WTC11 (cell line): ENCODE data around the gene ELOVL6. TPM values are rescaled to one million over a fixed set of nuclear protein-coding genes. Genes with fewer than 3 reads are reported as not detected.

Experiments
- ATAC-seq: fragments of 200-7000 bp; cut with Tn5 transposase; 2 replicates; pipeline ENCODE4 v1.10.0; 2021; ENCODE audit warnings: mild to moderate bottlenecking, moderate library complexity
- CTCF ChIA-PET: fragments of 300-600 bp; sonication (Branson Sonifier 250); formaldehyde crosslinking; loops from one replicate; lab custom pipeline; 2021; ENCODE audit warnings: antibody characterized with exemption; lab: Charles Lee
- POLR2A ChIA-PET: fragments of 350-600 bp; sonication (Branson Sonifier 250); formaldehyde crosslinking; loops from one replicate; lab custom pipeline; 2021; ENCODE audit warnings: antibody characterized with exemption; lab: Charles Lee
- DNase-seq: peaks from one replicate; pipeline ENCODE4 v3.0.0; 2021; ENCODE audit warnings: low spot score
- H3K27ac Mint-ChIP-seq: 2 replicates; pipeline ENCODE4 v1.8.0; 2021; ENCODE audit warnings: mixed read lengths
- H3K27me3 Mint-ChIP-seq: 2 replicates; pipeline ENCODE4 v1.8.0; 2021; ENCODE audit warnings: low read depth, mild to moderate bottlenecking, moderate library complexity, mixed read lengths
- H3K36me3 Mint-ChIP-seq: 2 replicates; pipeline ENCODE4 v1.8.0; 2021; ENCODE audit warnings: mixed read lengths
- H3K4me1 Mint-ChIP-seq: 2 replicates; pipeline ENCODE4 v1.8.0; 2022; ENCODE audit warnings: mixed read lengths
- H3K4me3 Mint-ChIP-seq: 2 replicates; pipeline ENCODE4 v1.8.0; 2021; ENCODE audit warnings: mild to moderate bottlenecking, moderate library complexity, mixed read lengths
- H3K9me3 Mint-ChIP-seq: 2 replicates; pipeline ENCODE4 v1.8.0; 2021; ENCODE audit warnings: mixed read lengths
- CBFB ChIP-seq: sonication (generic); formaldehyde crosslinking; IDR thresholded peaks from 2 replicates; pipeline ENCODE4 v1.8.1; 2022; ENCODE audit warnings: mild to moderate bottlenecking, low read depth, missing genetic modification reagents
- CREM ChIP-seq: sonication (generic); formaldehyde crosslinking; IDR thresholded peaks from 2 replicates; pipeline ENCODE4 v1.8.1; 2022; ENCODE audit warnings: mild to moderate bottlenecking, missing genetic modification reagents, moderate library complexity
- ELF4 ChIP-seq: sonication (generic); formaldehyde crosslinking; IDR thresholded peaks from 2 replicates; pipeline ENCODE4 v1.8.1; 2022; ENCODE audit warnings: low read depth, mild to moderate bottlenecking, moderate library complexity, missing genetic modification reagents
- ESRRA ChIP-seq: sonication (generic); formaldehyde crosslinking; IDR thresholded peaks from 2 replicates; pipeline ENCODE4 v1.8.1; 2022; ENCODE audit warnings: mild to moderate bottlenecking, missing genetic modification reagents, borderline replicate concordance
- ETV6 ChIP-seq: sonication (generic); formaldehyde crosslinking; IDR thresholded peaks from 2 replicates; pipeline ENCODE4 v1.8.1; 2022; ENCODE audit warnings: mild to moderate bottlenecking, missing genetic modification reagents
- FOXK1 ChIP-seq: sonication (generic); formaldehyde crosslinking; IDR thresholded peaks from 2 replicates; pipeline ENCODE4 v1.8.0; 2022; ENCODE audit warnings: mild to moderate bottlenecking, moderate library complexity, missing genetic modification reagents
- MXD4 ChIP-seq: fragments of 250-450 bp; sonication (Bioruptor Pico); IDR thresholded peaks from 2 replicates; pipeline ENCODE4 v1.8.0; 2021; ENCODE audit warnings: mild to moderate bottlenecking, moderate library complexity, borderline replicate concordance
- MYBL2 ChIP-seq: sonication (generic); formaldehyde crosslinking; IDR thresholded peaks from 2 replicates; pipeline ENCODE4 v1.8.1; 2023; ENCODE audit warnings: mild to moderate bottlenecking, moderate library complexity, missing genetic modification reagents
- NR3C1 ChIP-seq: sonication (generic); formaldehyde crosslinking; conservative IDR thresholded peaks from 2 replicates; pipeline ENCODE4 v1.8.1; 2023; ENCODE audit warnings: low read depth, mild to moderate bottlenecking, missing genetic modification reagents
- OVOL2 ChIP-seq: fragments of 250-450 bp; sonication (Bioruptor Pico); IDR thresholded peaks from 2 replicates; pipeline ENCODE4 v1.9.0; 2021; ENCODE audit warnings: mild to moderate bottlenecking, borderline replicate concordance
- PRDM15 ChIP-seq: sonication (generic); formaldehyde crosslinking; IDR thresholded peaks from 2 replicates; pipeline ENCODE4 v1.8.0; 2022; ENCODE audit warnings: missing genetic modification reagents
- PREB ChIP-seq: sonication (generic); formaldehyde crosslinking; IDR thresholded peaks from 2 replicates; pipeline ENCODE4 v1.8.1; 2022; ENCODE audit warnings: mild to moderate bottlenecking, missing genetic modification reagents, moderate library complexity, borderline replicate concordance
- RELA ChIP-seq: sonication (generic); formaldehyde crosslinking; IDR thresholded peaks from 2 replicates; pipeline ENCODE4 v1.8.1; 2022; ENCODE audit warnings: missing genetic modification reagents, mild to moderate bottlenecking, borderline replicate concordance
- SOX15 ChIP-seq: fragments of 250-450 bp; sonication (Bioruptor Pico); IDR thresholded peaks from 2 replicates; pipeline ENCODE4 v1.9.0; 2021; ENCODE audit warnings: mild to moderate bottlenecking
- TP53 ChIP-seq: sonication (generic); formaldehyde crosslinking; IDR thresholded peaks from 2 replicates; pipeline ENCODE4 v1.8.1; 2023; ENCODE audit warnings: mild to moderate bottlenecking, missing genetic modification reagents
- ZNF138 ChIP-seq: sonication (generic); formaldehyde crosslinking; conservative IDR thresholded peaks from 2 replicates; pipeline ENCODE4 v1.8.1; 2022; ENCODE audit warnings: mild to moderate bottlenecking, moderate library complexity, missing genetic modification reagents
- ZNF219 ChIP-seq: sonication (generic); formaldehyde crosslinking; IDR thresholded peaks from 2 replicates; pipeline ENCODE4 v1.8.0; 2023; ENCODE audit warnings: missing genetic modification reagents, mild to moderate bottlenecking, borderline replicate concordance
- ZNF281 ChIP-seq: sonication (generic); formaldehyde crosslinking; IDR thresholded peaks from 2 replicates; pipeline ENCODE4 v1.8.0; 2023; ENCODE audit warnings: mild to moderate bottlenecking, missing genetic modification reagents
- ZNF317 ChIP-seq: sonication (generic); formaldehyde crosslinking; IDR thresholded peaks from 2 replicates; pipeline ENCODE4 v1.8.1; 2023; ENCODE audit warnings: low read depth, mild to moderate bottlenecking, moderate library complexity, missing genetic modification reagents, borderline replicate concordance
- ZNF416 ChIP-seq: fragments of 250-450 bp; sonication (Bioruptor Pico); IDR thresholded peaks from 2 replicates; pipeline ENCODE4 v1.9.0; 2021; ENCODE audit warnings: mild to moderate bottlenecking, inconsistent platforms
- ZNF671 ChIP-seq: fragments of 250-450 bp; sonication (Bioruptor Pico); IDR thresholded peaks from 2 replicates; pipeline ENCODE4 v1.8.0; 2021; ENCODE audit warnings: mild to moderate bottlenecking
- total RNA-seq: library from RNA; stranded (reverse); gene quantifications from 3 replicates; pipeline ENCODE4 v1.2.3, GENCODE V29; 2021
- TF ChIP-seq, protein P1 (sequence below): fragments of 250-450 bp; sonication (Bioruptor Pico); IDR thresholded peaks from 2 replicates; pipeline ENCODE4 v1.9.0; 2021; ENCODE audit warnings: moderate library complexity, mild to moderate bottlenecking, inconsistent platforms, borderline replicate concordance
- TF ChIP-seq, protein P2 (sequence below): sonication (generic); formaldehyde crosslinking; IDR thresholded peaks from 2 replicates; pipeline ENCODE4 v1.8.0; 2022; ENCODE audit warnings: mild to moderate bottlenecking, missing genetic modification reagents
- TF ChIP-seq, protein P3 (sequence below): sonication (generic); formaldehyde crosslinking; IDR thresholded peaks from 2 replicates; pipeline ENCODE4 v1.8.1; 2023; ENCODE audit warnings: mild to moderate bottlenecking, missing genetic modification reagents
- TF ChIP-seq, protein P4 (sequence below): sonication (generic); formaldehyde crosslinking; IDR thresholded peaks from 2 replicates; pipeline ENCODE4 v1.8.1; 2022; ENCODE audit warnings: low read depth, missing genetic modification reagents, borderline replicate concordance

The ELOVL6 gene
- total RNA-seq, 1 experiment from 2014 or later: 87.4 TPM

GRCh38 chr4:110002326-110002725 is 196.1 kb downstream of the ELOVL6 start:
- H3K4me3 Mint-ChIP-seq: no peak overlapping the region
- DNase-seq (no peak), ATAC-seq (no peak)
- no peaks in the 10 kb centered on the region for H3K27me3 Mint-ChIP-seq
- no peaks in the 10 kb centered on the region for H3K4me1 Mint-ChIP-seq
- CTCF ChIA-PET: interaction anchor here (0.7 to 1.5 kb wide), 2 partner anchors 313 to 342 kb away, joined by 3 to 8 read pairs; no protein-coding TSS in a partner anchor
- POLR2A ChIA-PET: no interaction called here
- H3K27ac Mint-ChIP-seq: no peak overlapping the region
- TF ChIP-seq TP53 (CRISPR knock-in tag): no peak
- TF ChIP-seq ZNF416 (CRISPR knock-in tag): no peak
- TF ChIP-seq ZNF317 (CRISPR knock-in tag): no peak
- TF ChIP-seq ZNF281 (CRISPR knock-in tag): no peak
- TF ChIP-seq ETV6 (CRISPR knock-in tag): no peak
- TF ChIP-seq, protein P1, sequence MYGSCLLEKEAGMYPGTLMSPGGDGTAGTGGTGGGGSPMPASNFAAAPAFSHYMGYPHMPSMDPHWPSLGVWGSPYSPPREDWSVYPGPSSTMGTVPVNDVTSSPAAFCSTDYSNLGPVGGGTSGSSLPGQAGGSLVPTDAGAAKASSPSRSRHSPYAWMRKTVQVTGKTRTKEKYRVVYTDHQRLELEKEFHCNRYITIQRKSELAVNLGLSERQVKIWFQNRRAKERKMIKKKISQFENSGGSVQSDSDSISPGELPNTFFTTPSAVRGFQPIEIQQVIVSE (CRISPR knock-in tag): no peak
- TF ChIP-seq PRDM15: no peak
- no peak for TF ChIP-seq MXD4 (CRISPR knock-in tag)
- no peak for TF ChIP-seq ZNF219 (CRISPR knock-in tag)
- no peak for TF ChIP-seq ESRRA
- no peak for TF ChIP-seq NR3C1
- TF ChIP-seq, protein P2, sequence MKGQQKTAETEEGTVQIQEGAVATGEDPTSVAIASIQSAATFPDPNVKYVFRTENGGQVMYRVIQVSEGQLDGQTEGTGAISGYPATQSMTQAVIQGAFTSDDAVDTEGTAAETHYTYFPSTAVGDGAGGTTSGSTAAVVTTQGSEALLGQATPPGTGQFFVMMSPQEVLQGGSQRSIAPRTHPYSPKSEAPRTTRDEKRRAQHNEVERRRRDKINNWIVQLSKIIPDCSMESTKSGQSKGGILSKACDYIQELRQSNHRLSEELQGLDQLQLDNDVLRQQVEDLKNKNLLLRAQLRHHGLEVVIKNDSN (CRISPR knock-in tag): no peak
- TF ChIP-seq SOX15 (CRISPR knock-in tag): no peak
- TF ChIP-seq ZNF671: no peak
- H3K9me3 Mint-ChIP-seq: no peaks in the 10 kb centered on the region
- H3K36me3 Mint-ChIP-seq: no peaks in the 10 kb centered on the region

DNA sequence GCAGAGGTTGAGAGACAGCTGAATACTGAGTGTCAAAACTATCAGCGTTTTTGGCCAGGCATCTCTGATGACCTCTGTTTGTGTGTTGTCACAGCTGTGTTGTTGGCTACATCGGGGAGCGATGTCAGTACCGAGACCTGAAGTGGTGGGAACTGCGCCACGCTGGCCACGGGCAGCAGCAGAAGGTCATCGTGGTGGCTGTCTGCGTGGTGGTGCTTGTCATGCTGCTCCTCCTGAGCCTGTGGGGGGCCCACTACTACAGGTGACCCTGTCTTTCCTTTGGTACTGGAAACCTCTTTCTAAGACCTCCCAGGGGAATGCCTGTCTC is 198.9 kb downstream of the ELOVL6 start:
- no peaks in the 10 kb centered on the region for H3K27me3 Mint-ChIP-seq
- ChIA-PET POLR2A (interaction anchor here (0.7 kb wide), 1 partner anchor 517 kb away, joined by 8 read pairs; no protein-coding TSS in a partner anchor), CTCF (interaction anchor here (0.8 to 1.9 kb wide), 5 partner anchors 9 to 518 kb away, joined by 4 to 9 read pairs (median 4); no protein-coding TSS in a partner anchor)
- H3K36me3 Mint-ChIP-seq: no peaks in the 10 kb centered on the region
- no peak overlapping the region for H3K4me3 Mint-ChIP-seq
- no peaks in the 10 kb centered on the region for H3K4me1 Mint-ChIP-seq
- H3K27ac Mint-ChIP-seq: no peak overlapping the region
- no peak for DNase-seq
- H3K9me3 Mint-ChIP-seq: no peaks in the 10 kb centered on the region
- ATAC-seq: no peak
- no peak for TF ChIP-seq OVOL2
- no peak for TF ChIP-seq MYBL2
- no peak for TF ChIP-seq ZNF138 (CRISPR knock-in tag)
- TF ChIP-seq PREB (CRISPR knock-in tag): no peak
- TF ChIP-seq FOXK1 (CRISPR knock-in tag): no peak
- no peak for TF ChIP-seq ELF4 (CRISPR knock-in tag)
- TF ChIP-seq, protein P3, sequence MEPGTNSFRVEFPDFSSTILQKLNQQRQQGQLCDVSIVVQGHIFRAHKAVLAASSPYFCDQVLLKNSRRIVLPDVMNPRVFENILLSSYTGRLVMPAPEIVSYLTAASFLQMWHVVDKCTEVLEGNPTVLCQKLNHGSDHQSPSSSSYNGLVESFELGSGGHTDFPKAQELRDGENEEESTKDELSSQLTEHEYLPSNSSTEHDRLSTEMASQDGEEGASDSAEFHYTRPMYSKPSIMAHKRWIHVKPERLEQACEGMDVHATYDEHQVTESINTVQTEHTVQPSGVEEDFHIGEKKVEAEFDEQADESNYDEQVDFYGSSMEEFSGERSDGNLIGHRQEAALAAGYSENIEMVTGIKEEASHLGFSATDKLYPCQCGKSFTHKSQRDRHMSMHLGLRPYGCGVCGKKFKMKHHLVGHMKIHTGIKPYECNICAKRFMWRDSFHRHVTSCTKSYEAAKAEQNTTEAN: no peak
- no peak for TF ChIP-seq ZNF219 (CRISPR knock-in tag)
- no peak for TF ChIP-seq CREM (CRISPR knock-in tag)
- no peak for TF ChIP-seq ETV6 (CRISPR knock-in tag)
- TF ChIP-seq, protein P4, sequence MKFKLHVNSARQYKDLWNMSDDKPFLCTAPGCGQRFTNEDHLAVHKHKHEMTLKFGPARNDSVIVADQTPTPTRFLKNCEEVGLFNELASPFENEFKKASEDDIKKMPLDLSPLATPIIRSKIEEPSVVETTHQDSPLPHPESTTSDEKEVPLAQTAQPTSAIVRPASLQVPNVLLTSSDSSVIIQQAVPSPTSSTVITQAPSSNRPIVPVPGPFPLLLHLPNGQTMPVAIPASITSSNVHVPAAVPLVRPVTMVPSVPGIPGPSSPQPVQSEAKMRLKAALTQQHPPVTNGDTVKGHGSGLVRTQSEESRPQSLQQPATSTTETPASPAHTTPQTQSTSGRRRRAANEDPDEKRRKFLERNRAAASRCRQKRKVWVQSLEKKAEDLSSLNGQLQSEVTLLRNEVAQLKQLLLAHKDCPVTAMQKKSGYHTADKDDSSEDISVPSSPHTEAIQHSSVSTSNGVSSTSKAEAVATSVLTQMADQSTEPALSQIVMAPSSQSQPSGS (CRISPR knock-in tag): no peak
- TF ChIP-seq TP53 (CRISPR knock-in tag): no peak
- TF ChIP-seq RELA (CRISPR knock-in tag): no peak
- TF ChIP-seq CBFB (CRISPR knock-in tag): no peak
